ENCODE results near the gene EFNA5.

- TF ChIP-seq EZH2 (IDR thresholded peaks at IDR 0.05; ENCODE audit: insufficient read depth, poor library complexity, severe bottlenecking), result no peak
- TF ChIP-seq EZH2phosphoT487 (IDR thresholded peaks at IDR 0.05; ENCODE audit: insufficient read depth, low read depth), result no peak
Observed at GRCh38 chr5:107518190-107518589, 152.5 kb downstream of the EFNA5 start.
